IPS-15b (cell line): ENCODE measurements around the gene ZNF792.

Source experiments
- H3K27me3 ChIP-seq: one replicate; pipeline ENCODE4 v1.6.1; 2013; ENCODE audit warnings: low read length; ENCODE audit not compliant: control insufficient read depth, insufficient read depth
- H3K36me3 ChIP-seq: one replicate; pipeline ENCODE4 v1.6.1; 2013; ENCODE audit warnings: low read length; ENCODE audit not compliant: control insufficient read depth, insufficient read depth
- H3K4me1 ChIP-seq: one replicate; pipeline ENCODE4 v1.6.1; 2013; ENCODE audit warnings: mild to moderate bottlenecking, low read length; ENCODE audit not compliant: control insufficient read depth, insufficient read depth
- H3K4me3 ChIP-seq: one replicate; pipeline ENCODE4 v1.5.1; 2013; ENCODE audit warnings: low read depth, low read length
- H3K9ac ChIP-seq: one replicate; pipeline ENCODE4 v1.6.1; 2013; ENCODE audit warnings: low read depth, mild to moderate bottlenecking, low read length
- H3K9me3 ChIP-seq: one replicate; pipeline ENCODE4 v1.6.1; 2013; ENCODE audit warnings: mild to moderate bottlenecking, low read length; ENCODE audit not compliant: control insufficient read depth, insufficient read depth

The ZNF792 gene

DNA sequence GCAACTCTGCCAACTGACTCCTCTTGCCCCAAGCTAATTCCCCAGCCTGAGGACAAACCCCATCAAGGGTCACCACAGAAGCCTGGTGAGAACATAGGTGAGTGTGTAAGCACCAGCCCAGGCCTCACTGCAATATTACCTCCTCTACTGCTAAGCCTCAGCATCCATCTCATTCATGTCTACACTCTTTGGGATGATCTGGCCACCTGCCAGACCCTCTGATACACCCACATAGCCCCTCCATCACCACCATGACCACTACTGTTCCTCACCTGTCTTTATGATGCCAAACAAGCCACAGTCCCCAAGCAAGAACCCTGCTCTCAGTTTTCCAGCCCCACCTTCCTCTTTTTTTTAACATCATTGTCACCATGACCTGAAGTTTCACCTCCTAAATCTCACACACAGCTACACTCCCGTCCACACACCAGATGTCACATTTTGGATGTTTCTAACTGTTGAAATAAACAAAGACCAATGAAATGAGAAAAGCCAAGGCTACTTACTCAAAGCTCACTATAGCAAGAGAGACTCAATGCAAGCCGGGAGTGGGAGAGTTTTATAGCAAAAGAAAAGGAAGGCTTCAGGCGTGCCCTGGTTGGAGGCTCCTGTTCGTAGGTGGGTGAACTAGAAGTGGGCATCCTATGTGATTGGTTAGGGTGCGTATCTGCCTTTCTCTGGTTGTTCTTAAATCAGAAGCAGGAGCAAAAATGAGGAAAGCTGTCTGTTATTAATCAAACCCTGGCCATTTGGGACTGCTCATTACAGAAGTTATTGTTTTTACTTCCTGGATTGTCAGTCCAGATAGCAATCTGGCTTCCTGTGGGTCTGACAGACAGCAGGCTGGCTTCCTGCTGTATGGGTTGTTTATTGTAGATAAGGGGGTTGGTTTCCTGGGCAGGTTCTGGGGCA is 2.0 kb downstream of the ZNF792 start:
- H3K36me3 ChIP-seq = peaks cover 31% of the 10 kb centered on the region
- peaks cover 29% of the 10 kb centered on the region for H3K9me3 ChIP-seq
- H3K9ac ChIP-seq = no peak overlapping the region
- peaks cover 8% of the 10 kb centered on the region for H3K4me1 ChIP-seq
- peak overlapping the region; percentile 86 for H3K4me3 ChIP-seq
- peaks cover 7% of the 10 kb centered on the region for H3K27me3 ChIP-seq

DNA sequence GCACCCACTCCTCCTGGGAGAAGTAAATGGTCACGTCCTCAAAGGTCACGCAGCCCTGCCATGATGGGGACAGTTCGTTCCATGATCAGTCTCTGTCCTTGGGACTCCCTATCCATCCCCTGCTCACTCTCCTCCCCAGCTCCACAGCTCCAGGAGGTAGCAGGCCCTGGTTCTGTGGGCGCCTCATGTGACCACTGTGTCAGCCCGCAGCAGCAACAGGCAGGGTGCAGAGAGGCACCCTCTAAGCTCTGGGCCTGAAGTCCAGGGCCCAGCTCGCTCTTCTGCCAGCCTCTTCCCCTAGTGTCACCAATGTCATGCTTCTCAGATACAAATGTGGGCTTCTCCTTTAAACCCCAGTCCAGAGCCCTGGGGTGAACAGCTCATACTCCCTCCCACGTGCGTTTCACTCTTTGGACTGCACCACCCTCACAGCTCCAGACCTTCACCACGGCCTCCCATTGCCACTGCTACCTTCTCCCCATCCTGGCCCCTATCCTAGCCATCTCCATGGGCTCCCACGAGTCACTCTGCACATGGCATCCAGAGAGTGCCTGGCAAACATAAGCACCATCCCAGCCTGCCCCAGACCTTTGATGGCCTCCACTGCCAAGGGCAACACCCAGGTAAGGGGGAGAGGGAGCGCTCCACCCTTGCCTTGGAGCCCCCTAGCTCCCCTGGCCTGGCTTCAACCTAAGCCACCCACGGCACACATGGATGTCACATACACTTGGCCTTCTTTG is 2.9 kb downstream of the ZNF792 start:
- H3K4me3 ChIP-seq = no peak overlapping the region
- no peak overlapping the region for H3K9ac ChIP-seq
- H3K27me3 ChIP-seq = peaks cover 7% of the 10 kb centered on the region
- H3K9me3 ChIP-seq = peaks cover 37% of the 10 kb centered on the region
- peaks cover 31% of the 10 kb centered on the region for H3K36me3 ChIP-seq
- peaks cover 8% of the 10 kb centered on the region for H3K4me1 ChIP-seq

DNA sequence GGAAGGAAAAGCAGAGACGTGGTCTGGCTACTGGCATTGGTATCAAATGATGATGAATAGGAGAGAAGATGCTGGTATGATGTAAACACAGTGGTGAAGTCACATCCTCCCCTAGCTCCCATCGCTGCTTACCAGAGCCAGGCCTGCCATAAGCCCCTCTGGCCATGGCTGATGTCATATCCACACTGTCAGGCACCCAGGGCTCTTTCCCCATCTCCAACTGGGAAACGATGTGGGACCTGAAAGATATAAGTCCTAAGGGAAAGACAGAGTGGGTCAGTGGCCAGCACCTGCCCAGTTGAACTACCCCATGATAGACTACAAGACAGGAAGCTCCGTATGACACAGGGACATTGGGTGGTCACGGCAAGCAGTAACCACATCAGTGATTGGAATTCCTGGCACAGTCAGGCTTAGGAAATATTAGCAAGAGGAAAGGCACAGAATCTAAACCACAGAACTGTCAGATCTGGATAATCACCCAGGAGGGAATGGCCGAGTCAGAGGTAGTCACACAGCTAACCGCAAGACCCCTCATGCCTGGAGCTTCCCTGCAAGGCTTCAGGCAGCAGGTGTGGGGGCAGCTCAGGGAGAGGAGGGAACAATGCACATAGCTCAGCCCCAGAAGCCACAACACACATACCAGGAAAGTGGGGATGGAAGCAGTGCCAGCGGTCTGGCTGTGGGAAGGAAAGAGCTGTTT is 3.8 kb downstream of the ZNF792 start:
- Histone ChIP-seq H3K4me3 (no peak overlapping the region), H3K36me3 (peaks cover 34% of the 10 kb centered on the region), H3K9me3 (peaks cover 37% of the 10 kb centered on the region), H3K4me1 (peaks cover 8% of the 10 kb centered on the region), H3K9ac (no peak overlapping the region), H3K27me3 (peaks cover 7% of the 10 kb centered on the region)

DNA sequence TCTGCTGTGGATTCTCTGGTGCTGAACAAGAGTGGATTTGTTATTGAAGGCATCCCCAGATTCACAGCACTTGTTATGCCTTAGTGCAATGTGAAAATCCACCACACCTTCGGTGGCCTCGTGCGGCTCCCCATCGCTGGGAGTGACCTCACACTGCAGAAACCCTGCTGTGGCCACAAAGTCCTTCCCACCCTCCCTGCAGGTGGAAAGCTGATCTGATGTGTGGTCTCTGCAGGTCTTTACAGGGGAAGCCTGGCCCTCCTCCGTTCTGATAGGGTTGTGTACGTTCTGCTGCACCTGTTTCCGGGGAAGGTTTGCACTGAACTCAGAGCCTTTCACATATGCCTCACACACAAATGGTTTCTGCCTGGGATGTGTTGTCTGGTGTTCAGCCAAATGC is 5.0 kb downstream of the ZNF792 start:
- no peak overlapping the region for H3K4me3 ChIP-seq
- peaks cover 34% of the 10 kb centered on the region for H3K36me3 ChIP-seq
- H3K27me3 ChIP-seq = peaks cover 7% of the 10 kb centered on the region
- H3K9ac ChIP-seq = no peak overlapping the region
- peaks cover 37% of the 10 kb centered on the region for H3K9me3 ChIP-seq
- H3K4me1 ChIP-seq = peaks cover 8% of the 10 kb centered on the region

DNA sequence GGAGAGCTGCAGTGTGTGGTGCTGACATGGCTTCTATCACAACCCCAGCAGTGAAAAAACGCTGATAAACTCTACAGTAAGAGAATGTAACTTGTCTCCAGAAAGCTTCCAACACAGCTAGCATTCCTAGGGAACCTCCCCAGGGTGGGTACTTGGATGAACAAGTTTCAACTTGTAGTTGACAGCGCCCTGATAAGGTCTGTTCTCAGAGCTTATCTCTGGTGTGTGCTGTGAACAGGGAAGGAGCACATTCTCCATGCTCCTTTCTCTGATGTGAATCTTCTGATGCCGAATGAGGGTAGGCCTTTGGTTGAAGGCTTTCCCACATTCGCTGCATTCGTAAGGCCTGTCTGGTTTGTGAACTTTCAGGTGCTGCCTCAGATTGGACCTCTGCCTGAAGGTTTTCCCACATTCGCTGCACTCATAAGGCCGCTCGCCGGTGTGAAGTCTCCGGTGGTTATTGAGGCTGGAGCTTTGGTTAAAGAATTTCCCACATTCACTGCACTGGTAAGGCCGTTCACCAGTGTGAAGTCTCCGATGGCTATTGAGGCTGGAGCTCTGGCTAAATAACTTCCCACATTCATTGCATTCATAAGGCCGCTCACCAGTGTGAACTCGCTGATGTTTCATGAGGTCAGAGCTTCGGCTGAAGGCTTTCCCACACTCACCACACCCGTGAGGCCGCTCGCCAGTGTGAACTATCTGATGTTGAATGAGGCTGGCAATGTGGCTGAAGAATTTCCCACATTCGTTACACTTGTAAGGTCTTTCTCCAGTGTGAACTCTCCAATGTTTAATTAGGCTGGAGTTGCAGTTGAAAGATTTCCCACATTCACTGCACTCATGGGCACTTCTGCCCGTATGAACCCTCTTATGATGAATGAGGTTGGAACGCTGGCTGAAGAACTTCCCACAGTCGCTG is 5.9 kb downstream of the ZNF792 start:
- Histone ChIP-seq H3K4me3 (no peak overlapping the region), H3K4me1 (peaks cover 8% of the 10 kb centered on the region), H3K9ac (no peak overlapping the region), H3K36me3 (peaks cover 34% of the 10 kb centered on the region), H3K9me3 (peaks cover 37% of the 10 kb centered on the region), H3K27me3 (peaks cover 6% of the 10 kb centered on the region)

DNA sequence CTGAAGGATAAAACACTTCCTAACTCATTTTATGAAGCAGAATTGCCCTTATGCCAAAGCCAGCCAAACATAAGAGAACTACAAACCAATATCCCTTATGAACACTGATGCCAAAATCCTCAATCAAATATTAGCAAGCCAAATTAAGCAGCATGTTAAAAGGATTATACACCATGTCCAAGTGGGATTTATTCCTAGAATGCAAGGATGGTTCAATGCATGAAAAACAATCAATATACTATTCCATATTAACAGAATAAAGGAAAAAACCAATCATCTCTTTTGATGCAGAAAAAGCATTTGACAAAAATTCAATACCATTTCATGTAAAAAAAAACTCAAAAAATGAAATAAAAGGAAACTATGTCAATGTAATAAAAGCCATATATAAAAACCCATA is 10.9 kb downstream of the ZNF792 start:
- Histone ChIP-seq H3K4me3 (no peak overlapping the region), H3K27me3 (no peaks in the 10 kb centered on the region), H3K9ac (no peak overlapping the region), H3K36me3 (peaks cover 12% of the 10 kb centered on the region), H3K4me1 (no peaks in the 10 kb centered on the region), H3K9me3 (peaks cover 19% of the 10 kb centered on the region)

DNA sequence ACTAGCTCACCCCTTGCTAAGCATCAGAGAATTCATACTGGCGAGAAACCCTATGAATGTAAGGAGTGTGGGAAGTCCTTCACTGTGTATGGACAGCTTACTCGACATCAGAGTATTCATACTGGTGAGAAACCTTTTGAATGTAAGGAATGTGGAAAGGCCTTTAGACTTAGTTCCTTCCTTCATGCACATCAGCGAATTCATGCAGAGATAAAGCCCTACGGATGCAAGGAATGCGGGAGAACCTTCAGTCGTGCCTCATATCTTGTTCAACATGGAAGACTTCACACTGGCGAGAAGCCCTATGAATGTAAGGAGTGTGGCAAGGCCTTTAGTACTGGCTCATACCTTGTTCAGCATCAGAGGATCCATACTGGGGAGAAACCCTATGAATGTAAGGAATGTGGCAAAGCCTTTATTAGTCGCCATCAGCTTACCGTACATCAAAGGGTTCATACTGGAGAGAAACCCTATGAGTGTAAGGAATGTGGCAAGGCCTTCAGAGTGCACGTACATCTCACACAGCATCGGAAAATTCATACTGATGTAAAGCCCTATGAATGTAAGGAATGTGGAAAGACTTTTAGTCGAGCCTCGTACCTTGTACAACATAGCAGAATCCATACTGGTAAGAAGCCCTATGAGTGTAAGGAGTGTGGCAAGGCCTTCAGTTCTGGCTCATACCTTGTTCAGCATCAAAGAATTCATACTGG is 20.0 kb downstream of the ZNF792 start:
- Histone ChIP-seq H3K36me3 (peaks cover 6% of the 10 kb centered on the region), H3K4me3 (no peak overlapping the region), H3K4me1 (no peaks in the 10 kb centered on the region), H3K9ac (no peak overlapping the region), H3K9me3 (peaks cover 16% of the 10 kb centered on the region), H3K27me3 (no peaks in the 10 kb centered on the region)

DNA sequence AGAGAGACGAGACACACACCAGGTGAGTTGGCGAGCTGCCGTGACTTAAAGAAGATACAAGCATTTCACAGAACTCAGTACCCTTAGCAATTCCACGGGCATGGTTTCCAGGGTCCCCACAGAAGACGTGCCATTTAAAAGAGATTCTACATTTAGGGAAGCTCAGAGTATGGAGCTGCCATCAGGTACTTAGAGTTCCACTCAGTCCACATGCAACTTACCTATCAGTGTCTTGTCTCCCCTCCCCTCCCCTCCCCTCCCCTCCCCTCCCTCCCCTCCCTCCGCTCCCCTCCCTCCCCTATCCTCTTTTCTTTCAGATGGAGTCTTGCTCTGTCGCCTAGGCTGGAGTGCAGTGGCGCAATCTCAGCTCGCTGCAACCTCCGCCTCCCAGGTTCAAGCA is 25.1 kb downstream of the ZNF792 start:
- H3K4me1 ChIP-seq = no peaks in the 10 kb centered on the region
- H3K27me3 ChIP-seq = no peaks in the 10 kb centered on the region
- H3K9me3 ChIP-seq = peaks cover 6% of the 10 kb centered on the region
- no peak overlapping the region for H3K4me3 ChIP-seq
- peaks cover 4% of the 10 kb centered on the region for H3K36me3 ChIP-seq
- H3K9ac ChIP-seq = no peak overlapping the region

DNA sequence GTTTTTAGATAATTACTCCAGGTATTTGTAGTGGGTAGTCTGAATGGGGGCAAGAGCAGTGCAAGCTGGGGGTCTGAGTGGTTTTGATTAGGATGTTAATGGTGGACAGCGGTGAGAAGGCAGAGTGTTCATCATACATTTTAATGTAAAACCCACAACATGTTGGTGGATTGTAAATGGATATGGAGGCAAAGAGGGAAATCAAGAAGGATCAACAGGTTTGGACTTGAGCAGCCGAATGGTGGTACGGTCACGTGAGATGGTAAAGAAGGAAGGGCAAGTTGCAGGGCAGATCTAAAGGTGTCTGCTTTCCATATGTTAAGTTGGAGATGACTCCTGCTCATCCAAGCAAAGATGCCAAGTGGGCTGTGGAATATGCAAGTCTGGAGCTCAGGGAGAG is 27.8 kb downstream of the ZNF792 start:
- no peaks in the 10 kb centered on the region for H3K9me3 ChIP-seq
- no peak overlapping the region for H3K9ac ChIP-seq
- H3K36me3 ChIP-seq = peaks cover 8% of the 10 kb centered on the region
- no peaks in the 10 kb centered on the region for H3K4me1 ChIP-seq
- no peaks in the 10 kb centered on the region for H3K27me3 ChIP-seq
- H3K4me3 ChIP-seq = no peak overlapping the region

DNA sequence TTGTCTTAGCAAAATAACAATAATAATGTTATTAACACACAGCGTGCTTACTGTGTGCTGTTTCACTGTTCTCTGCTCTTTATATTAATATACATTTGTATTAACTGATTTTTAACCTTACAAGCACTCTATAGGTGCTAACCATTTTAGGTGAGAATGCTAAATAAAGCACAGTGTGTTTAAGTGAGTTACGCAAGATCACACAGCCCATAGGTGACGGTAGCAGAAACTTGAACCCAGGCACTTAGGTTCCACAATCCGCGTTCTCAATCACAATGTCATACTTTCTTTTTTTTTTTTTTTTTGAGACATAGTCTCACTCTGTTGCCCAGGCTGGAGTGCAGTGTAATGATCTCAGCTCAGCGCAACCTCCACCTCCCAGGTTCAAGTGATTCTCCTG is 31.5 kb downstream of the ZNF792 start:
- H3K4me3 ChIP-seq = no peak overlapping the region
- H3K27me3 ChIP-seq = no peaks in the 10 kb centered on the region
- H3K9ac ChIP-seq = no peak overlapping the region
- no peaks in the 10 kb centered on the region for H3K9me3 ChIP-seq
- H3K4me1 ChIP-seq = no peaks in the 10 kb centered on the region
- H3K36me3 ChIP-seq = peaks cover 8% of the 10 kb centered on the region
